CD4-positive, alpha-beta T cell treated with Interleukin-1 beta for 1 hour (primary cell): ENCODE data around the gene ST3GAL3.

Experiments used
- DNase-seq, 2 donors: peaks; one replicate each; pipeline ENCODE4 v3.0.0-alpha.2; 2020 to 2022

The ST3GAL3 gene

GRCh38 chr1:43973981-43974442 lies 266.7 kb downstream of the ST3GAL3 start:
- DNase-seq, result no peak

- peak; percentile 90 for DNase-seq
Observed at GRCh38 chr1:43974443-43975248, 267.3 kb downstream of the ST3GAL3 start, which contains the start of gene ATP6V0B. Gene ATP6V0B (plus strand): TSS chr1:43974960. CDS start chr1:43975041, 81 bp downstream.

DNA sequence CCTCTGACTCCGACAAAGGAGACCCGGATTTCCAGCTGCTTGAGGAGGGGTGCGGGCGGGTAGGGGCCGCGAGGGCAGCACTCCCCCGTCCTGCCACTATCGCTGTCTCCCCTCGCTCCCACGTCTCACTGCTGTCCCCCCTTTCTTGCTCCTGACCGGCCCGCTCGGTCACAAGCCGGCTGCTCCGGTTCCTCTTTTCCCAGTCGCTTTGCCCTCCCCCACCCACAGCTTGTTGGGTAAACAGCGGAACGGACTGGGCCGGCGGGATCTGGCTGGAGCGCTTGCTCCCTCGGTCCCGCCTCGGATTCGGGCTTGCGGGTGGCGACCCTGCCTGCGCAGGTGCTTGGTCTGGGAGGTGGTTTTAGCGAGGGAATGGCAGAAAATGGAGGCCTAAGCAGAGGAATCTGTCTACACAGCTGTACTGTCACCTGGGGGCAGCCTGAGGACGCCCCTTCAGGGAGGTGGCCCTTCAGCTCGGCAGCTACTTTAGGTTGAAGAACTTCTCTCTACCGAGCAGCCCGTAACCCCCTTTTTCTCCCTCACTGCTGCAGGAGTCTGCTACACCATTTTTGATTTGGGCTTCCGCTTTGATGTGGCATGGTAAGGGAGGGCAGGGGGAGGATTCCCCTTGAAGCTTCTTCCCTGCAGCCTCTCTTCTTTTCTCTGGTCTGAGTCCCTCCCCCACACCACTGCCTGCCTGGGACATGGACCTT lies 268.1 kb downstream of the ST3GAL3 start:
- DNase-seq, result peak; percentile 53 to 61

- DNase-seq, result no peak
Observed at GRCh38 chr1:43976045-43976444, 268.7 kb downstream of the ST3GAL3 start.

DNA sequence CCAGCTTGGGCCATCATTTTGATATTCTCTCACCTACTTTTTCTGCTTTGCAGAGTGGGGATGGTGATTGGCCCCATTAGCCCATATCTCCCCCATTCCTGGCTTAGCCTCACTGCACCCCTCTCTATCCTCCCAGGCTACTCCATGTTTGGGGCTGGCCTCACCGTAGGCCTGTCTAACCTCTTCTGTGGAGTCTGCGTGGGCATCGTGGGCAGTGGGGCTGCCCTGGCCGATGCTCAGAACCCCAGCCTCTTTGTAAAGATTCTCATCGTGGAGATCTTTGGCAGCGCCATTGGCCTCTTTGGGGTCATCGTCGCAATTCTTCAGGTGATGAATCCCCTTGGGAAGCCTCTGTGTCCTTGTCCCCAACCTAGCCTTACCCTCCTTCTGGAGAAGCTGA lies 269.6 kb downstream of the ST3GAL3 start:
- DNase-seq, result no peak

DNA sequence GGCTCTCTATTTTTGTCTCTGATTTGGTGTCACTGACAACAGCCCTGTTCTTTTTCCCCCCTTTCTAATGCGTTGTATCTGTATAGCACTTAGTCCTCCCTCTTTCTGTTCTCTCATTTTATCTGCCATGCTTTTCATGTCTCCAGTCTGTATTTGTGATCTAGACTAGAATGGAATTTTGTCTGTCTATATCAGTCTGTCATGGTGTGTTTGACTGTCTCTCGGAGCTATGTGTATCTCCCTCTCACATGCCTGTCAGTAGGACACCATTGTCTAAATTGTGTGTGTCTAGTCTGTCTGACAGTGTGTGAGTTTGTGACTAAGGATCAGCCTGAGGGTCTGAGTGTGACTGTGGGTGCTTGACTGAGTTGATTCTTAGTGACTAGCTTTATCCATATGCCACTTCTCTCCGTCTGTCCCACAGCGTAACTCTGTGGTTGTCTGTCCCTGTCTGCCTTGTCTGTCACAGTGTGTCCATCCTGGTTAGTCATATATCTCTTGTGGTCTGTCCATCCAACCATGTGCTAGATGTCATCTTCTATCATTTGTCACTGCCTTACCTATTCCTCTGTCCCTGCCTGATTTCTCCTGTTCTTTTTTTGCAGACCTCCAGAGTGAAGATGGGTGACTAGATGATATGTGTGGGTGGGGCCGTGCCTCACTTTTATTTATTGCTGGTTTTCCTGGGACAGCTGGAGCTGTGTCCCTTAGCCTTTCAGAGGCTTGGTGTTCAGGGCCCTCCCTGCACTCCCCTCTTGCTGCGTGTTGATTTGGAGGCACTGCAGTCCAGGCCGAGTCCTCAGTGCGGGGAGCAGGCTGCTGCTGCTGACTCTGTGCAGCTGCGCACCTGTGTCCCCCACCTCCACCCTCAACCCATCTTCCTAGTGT lies 270.3 kb downstream of the ST3GAL3 start:
- no peak for DNase-seq

GRCh38 chr1:43978264-43978550 lies 270.9 kb downstream of the ST3GAL3 start:
- DNase-seq, result no peak

GRCh38 chr1:43978551-43979260 lies 271.4 kb downstream of the ST3GAL3 start, which contains the start of gene B4GALT2:
Gene B4GALT2 (plus strand): TSS chr1:43979210. CDS start chr1:43981161, 1,951 bp downstream.
- DNase-seq, result peak; percentile 35 to 44

- DNase-seq, result no peak
Observed at GRCh38 chr1:43979261-43979527, 271.9 kb downstream of the ST3GAL3 start.

DNA sequence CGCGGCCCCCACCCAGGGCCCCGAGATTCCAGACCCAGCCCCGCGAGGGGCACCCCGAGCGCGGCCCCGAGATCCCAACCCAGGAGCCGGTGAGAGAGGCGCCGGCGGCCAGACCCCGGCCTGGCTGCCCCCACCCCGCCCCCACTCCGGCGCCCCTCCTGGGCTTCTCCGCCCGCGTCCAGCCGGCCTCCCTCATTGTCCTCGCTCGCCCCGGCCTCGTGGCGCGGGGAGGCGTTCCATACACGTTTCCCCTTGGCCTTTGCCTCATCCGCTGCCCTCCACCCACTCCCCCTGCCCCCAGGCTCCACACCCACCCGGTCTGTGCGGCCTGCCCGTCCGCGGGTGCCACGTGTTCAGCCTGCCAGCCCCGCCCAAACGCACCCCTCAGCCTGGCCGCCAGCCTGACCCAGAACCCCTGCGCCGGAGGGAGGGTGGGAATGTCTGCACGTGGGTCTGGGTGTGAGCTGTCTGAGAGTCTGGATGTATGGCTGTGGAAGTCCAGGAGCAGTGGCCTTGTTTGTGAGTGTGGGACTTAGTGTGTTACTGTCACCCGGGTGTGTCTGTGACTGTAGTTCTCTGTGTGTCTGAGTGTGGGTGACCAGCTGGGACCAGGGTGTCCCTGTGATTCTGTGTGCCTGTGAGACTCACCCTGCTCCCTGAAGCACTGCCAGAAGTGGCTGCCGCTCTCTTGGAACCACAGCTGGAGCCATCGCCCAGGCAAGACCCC lies 272.4 kb downstream of the ST3GAL3 start:
- DNase-seq, result peak in 1 of 2 donors; percentile 20

GRCh38 chr1:43980255-43981134 lies 273.2 kb downstream of the ST3GAL3 start:
- DNase-seq, result no peak
